Measurements from ENCODE around the gene PDHX.
"Not testable (repeated sequence)": the region's sequence is repeated elsewhere in the genome, so short reads cannot be mapped to it uniquely, and the experiment has no call there.

Gene PDHX

DNA sequence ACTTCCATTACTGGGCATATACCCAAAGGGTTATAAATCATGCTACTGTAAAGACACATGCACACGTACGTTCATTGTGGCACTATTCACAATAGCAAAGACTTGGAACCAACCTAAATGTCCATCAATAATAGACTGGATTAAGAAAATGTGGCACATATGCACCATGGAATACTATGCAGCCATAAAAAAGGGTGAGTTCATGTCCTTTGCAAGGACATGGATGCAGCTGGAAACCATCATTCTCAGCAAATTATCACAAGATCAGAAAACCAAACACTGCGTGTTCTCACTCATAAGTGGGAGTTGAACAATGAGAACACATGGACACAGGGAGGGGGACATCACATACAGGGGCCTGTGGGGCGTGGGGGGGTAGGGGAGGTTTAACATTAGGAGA lies 111.6 kb downstream of the PDHX start:
- FAIRE-seq, result not testable (repeated sequence)

DNA sequence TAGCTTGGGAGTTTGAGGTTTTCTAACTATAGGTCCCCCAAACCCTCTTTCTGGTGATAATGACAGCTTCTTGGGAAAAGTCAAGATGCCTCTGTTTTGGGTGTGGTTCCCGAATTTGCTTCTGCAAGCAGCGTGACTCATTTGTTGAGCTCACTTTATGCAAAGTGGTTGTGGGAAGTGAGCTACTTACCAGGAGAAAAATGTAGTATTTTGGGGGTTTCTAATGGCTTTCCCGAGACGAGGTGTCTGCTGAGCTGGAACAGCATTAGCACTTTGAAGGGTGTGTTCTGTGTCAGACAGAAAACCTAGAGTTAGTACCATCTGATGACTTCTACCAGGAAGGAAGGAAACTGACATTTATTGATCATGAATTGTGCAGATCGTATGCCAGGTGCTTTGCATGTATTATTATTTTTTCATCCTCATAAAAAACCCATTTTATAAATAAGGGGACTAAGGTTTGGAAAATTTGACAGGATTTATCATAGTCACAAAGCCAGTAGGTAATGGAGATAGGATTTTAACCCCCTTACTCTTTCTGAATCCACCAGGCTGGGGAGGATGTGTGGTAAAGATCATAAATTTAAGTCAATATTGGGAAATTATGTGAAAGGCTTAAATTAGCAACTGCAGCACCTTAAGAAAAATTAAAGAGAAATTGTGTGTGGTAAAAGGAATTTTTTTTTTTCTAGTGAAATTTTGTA lies 113.7 kb downstream of the PDHX start:
- FAIRE-seq, result no peak

DNA sequence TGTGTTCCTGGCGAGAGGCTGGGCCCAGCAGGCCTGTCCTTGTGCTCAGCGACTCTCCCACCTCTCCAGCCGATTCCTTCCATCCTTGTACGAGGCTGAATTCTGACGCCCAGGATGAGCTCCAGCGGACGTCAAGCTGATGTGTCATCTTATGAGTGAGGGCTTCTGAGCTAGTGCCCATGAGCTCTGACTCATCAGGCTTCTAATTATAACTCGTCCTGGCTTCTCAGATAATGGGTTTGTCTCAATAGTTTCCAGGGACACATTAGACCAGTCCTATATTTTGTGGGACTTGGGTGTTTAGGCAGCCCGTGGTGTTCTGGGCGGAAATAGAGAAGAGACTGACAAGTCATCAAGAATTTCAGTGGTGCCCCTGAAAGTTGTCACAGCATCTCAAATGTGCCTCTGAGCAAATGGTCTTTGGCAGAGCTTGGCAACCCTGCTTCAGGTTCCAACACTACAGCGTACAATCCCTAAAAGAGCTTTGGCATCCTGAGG lies 114.3 kb downstream of the PDHX start:
- no peak for FAIRE-seq

DNA sequence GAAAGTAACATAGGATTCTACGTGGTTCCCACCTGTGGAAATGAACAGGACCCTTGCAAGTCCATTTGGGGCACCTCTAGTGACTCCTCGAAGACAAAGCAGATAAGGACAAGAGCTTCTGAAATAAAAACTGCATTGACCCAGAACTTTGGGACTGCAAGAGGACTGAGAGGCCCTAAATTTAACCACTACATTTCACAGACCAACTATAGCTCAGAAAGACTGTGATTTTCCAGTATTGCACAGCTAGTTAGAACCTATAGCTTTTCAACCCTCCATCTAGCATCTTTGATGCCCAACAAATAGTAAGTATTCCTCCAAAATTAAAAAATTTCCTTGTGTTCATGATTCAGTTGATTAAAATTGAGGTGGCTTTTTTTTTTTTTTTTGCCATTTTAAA lies 114.9 kb downstream of the PDHX start:
- no peak for FAIRE-seq

DNA sequence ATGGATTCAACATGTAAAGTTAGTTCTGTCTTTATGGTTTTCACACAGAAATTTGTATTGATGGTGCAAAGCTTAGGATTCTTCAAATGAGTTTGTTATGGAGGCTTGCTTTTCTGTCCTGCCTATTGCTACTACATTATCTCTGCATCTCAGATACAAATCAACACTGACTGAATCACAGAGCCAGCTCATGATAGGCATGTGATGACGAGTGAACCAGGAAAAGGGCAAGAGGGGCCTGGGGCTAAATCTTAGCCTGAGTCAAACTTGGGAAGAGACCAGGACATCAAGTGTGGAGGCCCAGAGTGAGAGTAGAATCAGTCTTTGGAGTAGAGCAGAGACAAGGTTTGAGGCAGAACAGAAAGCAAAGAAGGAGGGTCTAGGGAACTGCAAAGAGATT lies 115.4 kb downstream of the PDHX start:
- FAIRE-seq, result no peak

DNA sequence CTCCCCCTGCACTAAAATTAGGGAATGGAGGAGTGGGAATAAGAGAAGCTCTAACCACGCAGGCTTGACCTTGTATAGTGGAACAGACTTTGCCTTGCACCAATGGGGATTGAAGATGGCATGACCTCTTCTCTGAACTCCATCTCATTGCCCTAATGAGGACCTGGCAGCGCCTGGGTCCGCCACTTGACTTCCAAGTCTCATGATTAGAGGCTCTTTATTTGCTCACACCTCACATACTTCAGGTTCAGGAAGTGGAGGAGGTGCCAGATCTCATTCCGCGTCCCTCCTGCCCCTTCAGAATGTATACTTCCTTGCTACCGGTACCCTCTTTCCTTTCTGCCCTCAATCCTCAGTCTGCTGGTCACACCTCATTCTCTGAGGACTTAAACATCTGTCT lies 116.6 kb downstream of the PDHX start:
- FAIRE-seq, result no peak

DNA sequence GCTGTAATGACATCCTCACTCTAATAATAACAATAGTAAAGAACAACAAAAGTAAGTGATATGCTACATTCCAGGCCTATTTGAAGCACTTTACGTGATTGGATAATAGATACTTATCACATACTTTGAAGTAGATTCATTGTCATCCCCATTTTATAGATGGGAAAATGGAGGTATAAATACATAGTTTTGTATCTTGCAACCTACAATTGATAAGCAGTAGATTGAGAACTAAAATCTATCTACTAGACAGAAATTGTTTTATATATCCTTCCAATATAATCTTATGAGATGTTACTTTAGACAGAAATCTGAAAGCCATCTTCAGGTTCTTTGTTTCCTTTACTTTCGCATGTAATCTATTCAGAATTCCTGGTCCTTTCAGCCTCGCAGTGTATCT lies 118.0 kb downstream of the PDHX start:
- FAIRE-seq, result no peak

DNA sequence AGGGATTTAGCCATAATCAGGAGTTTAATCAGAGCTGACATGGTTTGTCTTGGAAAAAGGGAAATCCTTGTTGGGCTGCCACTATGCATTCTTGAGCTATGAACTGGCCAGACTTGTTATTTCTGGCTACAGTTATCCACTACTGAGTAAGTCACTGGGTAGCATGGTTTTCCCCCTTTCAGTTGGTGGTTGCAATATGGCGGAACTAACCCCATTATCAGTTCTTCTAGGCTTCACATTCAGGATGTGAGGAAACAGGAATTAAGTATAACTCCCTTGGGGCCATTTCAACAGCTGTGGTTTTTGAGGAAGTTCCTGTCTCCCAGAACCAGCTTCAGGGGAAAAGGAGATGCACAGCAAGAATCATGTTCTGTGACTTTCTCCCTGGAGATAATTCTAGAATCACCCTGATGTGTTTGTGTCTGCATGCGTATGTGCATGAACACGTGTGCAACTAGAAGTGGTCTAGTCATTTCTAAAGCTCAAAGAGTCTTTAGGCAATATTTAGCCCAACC lies 119.5 kb downstream of the PDHX start:
- FAIRE-seq, result no peak

DNA sequence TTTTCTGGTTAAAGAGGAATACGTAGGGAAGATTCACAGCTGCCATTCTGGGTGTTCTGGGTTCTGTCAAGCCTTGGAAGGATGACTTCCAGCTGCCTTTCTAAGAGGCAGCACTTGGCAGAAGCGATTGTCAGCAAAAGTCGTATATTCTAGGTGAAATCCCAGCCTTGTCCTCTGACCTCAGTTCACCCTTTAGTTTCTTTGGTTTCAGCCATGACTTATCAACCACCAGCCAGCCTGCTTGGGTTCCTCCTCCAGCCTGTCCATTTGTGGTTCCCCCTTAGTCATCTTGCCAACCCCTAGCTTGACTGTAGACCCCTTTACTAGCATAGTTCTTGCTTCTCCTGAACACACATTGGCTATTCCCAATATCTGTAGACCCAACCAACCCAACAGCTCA lies 120.2 kb downstream of the PDHX start:
- no peak for FAIRE-seq

DNA sequence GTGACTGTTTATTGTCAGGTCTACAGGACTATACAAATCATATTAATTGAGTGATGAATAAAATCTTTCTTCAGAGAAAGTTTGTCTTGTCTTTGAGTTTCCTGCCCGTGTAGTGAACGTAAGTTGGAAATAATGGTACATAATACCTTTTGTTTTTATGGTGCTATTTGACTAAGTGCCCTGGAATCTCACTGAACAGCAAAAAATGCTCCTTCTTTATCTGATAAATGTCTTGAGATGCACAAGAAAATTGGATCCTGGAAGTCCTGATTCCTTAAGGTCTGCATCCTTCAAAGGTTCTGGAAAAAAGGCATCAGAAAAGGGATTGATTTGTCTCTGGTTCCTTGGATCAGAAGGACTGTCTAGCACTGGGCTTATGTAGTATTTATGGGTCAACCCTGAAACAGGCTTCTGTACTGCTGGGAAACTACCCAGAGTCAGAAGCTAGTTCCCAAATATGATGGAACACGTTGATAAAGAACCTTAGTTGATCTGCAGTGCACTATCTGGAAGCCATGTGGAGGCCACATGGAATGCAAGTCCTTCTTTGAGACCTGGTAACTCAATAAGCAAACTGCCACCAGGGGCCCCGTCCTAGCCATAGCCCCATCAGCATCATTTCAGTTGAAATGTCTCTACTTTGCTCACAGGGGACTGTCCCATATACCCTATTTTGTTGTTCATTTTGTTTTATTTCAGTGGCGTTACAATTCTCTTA lies 122.0 kb downstream of the PDHX start:
- no peak for FAIRE-seq

DNA sequence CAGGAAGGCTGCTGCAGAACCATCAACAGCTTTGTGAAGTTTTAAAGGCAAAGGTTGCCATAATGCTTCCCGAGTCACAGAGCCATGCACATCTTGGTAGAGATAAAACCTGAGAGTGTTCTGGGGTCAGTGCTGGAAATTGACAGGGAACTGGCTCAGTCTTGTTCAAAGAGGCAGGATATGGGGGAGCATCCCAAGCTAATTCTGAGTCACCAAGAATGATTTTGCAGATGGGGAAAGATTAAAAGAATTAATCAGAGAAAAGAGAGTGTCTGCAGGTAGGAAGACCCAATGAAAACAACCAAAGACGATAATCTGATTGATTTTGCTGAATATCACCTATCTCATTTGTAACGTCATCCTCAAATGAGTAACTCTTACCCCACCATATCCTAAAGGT lies 122.7 kb downstream of the PDHX start:
- no peak for FAIRE-seq

DNA sequence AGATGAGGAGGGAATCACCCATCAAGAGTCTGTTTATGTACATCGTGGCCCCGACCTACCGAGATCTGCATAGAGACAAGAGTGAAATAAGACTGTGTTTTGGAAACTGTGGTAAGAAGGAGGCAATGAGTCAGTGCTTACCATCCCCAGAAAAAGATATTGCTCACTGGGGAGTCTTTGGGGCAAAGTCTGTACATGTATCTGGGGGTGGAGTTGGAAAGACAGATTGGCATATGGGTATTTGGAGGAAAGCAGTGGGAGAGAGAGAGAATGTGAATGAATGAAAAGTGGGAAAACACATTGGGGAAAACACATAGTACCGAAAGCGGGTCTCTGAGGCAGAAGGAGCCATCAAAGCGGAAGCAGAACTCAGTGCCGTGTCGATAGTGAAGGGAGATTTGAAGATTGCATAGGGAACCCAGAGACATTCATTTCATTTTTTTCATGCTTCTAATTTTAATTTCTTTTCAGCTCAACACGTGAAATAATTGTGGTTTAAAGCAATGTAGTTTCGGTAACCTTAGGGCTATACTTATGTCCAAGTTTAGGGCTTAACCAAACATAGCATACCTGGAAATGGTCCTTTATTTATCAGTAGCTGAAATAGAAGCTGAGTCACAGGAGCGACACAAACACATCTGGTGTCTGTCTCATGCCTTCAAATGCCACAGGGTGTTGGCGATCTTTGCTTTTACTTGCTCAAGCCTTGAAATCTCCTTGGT lies 124.0 kb downstream of the PDHX start:
- FAIRE-seq, result no peak

DNA sequence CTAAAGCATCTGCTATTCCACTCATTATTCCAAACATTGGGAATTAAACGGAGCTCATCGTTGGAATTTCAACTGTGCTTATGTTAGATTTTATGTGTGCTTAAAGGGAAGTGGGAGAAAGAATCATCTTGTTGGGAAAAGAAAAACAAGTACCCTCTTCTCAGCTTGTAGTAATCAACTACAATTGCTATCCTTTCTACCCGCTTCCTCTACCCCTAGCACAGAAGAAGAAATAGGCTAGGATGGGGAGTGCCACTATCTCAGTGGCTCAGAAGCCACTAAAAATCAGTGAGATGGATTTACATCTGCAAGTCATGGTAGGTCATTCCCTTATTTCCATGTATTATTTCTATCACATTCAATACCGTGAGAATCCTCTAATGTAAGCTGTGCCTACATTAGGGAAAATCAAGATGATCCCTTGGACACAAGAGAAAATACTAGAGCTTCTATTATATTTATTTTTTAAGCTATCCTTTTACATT lies 124.7 kb downstream of the PDHX start:
- FAIRE-seq, result no peak

DNA sequence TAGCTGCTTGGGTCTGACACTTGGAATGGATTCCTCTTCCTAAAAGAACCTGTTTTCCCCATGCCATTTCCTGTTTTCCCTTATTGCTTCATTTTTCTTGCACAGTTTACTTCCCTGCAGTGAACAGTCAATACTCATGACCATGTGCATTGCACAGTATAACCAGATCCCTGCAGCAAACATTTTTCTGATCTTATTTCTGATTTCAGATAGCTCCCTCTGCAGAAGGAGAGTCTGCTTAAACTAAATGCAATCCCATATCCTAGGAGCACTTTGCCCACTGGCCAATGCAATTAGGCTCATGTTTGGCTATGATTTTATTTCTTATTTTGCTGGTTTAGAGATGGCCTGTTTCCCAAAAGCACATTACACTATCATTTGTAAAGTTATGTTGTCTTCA lies 125.8 kb downstream of the PDHX start:
- FAIRE-seq, result no peak

DNA sequence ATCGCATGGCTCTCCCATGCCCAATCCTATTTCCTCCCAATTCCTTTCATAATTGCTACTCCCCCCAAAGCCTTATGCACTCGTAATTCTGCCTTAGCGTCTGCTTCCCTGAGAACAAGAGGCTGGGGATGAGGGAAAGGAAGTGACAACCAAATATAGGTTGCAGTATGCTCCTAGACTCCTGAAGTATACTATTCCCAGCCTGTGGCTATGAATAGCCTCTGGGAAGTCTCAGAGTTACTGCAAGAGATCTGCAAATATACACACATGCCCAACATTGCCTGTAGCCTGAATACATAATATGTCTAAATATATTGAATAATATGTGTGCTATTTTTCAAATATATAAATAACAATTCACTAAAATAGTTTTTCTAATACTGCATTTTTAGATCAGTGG lies 126.5 kb downstream of the PDHX start:
- FAIRE-seq, result no peak

DNA sequence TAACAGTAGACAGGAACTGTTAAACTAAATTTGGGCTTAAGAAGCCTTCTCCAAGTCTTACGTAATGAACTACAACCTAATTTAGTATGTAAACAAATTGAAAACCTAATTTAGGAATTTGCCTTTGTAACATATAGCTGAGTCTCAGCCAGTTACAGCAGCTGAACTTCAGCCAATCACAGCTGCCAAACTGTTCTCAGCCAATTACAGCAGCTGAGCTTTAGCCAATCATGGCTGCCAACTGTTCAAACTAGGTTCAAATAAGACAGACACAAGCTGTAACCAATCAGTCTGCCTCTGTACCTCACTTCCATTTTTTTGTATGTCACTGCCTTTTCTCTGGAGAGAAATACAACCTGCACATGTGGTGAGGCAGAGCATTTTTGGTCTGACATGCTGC lies 127.5 kb downstream of the PDHX start:
- FAIRE-seq, result no peak

DNA sequence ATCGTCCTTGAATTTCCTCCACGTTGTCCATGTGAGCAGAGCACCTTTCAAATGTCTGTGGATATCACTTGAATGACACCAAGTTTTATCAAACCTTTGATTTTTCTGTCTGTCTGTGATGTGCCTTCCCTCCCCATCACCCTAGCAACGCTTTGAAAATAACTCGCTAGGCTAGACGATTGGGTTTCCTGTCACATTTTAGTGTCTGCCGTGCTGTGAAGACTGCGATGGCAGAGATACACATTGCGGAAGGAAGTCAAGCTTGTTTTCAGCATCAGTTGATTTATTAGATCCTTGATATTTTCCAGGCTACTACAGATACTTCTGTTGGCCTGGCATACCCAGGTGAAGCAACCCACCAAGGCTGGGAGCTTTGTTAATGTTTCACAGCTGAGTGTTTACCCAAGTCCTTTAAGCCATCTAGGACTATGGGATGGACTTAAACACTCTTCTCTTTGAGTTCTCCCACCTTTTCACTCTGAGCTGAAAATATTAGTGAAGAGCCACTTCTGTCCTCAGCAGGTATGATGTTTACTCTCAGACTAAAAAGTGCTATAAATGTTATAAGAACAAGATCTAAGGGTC lies 128.9 kb downstream of the PDHX start:
- no peak for FAIRE-seq
